Endometrial microvascular endothelial cells (primary cell): ENCODE measurements around the gene SPTBN4. TPM values are rescaled to one million over a fixed set of nuclear protein-coding genes. Genes with fewer than 3 reads are reported as not detected.

ENCODE experiments used
- in situ Hi-C: cut with HindIII; loops from 2 replicates; pipeline ENCODE4 v1.10.0; 2017; ENCODE audit warnings: low sequenced_read_pairs, low pct_unique_long_range_greater_than_20kb; ENCODE audit errors: inconsistent ontology term
- total RNA-seq: library from RNA; depleted of rRNA; stranded (reverse); fragments of >200 nt; gene quantifications from one replicate; pipeline ENCODE4 v1.2.3, GENCODE V29; 2015; ENCODE audit errors: inconsistent ontology term

SPTBN4 gene
- total RNA-seq, 1 donor from 2014 or later = not detected

DNA sequence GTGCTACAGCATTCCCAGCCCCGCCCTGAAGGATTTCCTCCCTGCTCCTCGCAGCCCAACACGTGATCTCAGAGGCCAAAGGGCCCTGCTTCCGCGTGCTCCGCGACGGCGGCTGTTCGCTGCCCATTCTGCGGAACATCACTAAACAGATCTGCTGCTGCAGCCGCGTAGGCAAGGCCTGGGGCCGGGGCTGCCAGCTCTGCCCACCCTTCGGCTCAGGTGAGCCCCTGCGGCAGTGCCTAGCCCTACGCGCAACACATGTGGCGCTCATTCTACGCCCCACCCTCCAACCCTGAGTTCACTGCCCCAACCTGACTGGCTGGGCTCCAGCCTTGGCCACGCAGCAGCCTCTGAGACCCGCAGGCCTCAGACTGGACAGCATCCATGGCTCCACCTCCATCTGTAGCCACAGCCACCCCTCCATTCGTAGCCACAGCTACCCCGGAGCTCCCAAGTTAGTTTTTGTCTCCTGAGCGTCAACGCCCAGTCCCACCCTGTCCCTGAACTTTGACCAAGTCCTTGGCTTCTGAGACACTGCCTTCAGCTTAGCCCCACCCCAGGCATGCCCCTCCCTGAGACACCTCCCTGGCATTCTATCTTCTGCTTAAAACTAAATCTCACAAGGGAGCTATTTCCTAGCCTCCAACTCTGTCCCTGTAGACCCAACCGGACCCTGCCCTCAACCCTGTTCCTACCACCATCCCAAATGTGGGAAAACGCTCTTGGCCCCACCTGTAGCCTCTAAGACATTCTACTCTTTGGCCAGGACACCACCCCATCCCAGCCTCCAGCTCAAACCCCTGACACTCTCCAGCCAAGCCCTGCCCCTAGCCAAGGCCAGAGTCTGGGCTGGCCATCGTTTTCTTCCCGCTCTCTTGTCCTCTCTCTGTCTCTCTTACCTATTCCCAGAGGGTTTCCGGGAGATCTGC, 140.8 kb downstream of the SPTBN4 start:
- in situ Hi-C loops = no loop called here

DNA sequence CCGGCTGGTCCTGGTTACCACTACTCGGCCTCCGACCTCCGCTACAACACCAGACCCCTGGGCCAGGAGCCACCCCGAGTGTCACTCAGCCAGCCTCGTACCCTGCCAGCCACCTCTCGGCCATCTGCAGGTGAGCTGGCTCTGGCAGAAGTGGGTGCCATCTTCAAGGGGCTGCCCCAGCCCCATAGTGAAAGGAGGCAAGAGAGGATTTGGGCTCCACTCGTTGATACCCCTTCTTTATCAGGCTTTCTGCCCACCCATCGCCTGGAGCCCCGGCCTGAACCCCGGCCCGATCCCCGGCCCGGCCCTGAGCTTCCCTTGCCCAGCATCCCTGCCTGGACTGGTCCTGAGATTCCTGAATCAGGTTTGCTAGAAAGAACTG, 141.4 kb downstream of the SPTBN4 start:
- in situ Hi-C loops = no loop called here

DNA sequence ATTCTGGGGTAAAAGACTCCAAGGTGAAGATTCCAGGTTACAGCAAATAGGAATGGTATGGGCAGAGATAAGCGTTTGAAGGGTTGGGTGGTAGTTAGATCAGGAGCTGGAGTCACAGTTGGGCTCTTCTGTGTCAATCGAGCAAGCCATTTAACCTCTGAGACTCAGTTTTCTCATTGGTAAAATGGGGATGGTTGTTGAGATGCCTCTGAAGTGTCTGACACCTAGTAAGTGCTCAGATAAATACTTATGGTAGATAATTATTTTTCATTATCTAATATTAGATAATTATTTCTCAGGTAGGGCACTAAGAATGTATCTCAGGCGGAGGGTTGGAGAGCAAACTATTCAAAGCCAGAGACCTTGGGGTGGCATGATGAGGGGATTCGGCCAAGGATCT, 142.2 kb downstream of the SPTBN4 start:
- in situ Hi-C loops = no loop called here

DNA sequence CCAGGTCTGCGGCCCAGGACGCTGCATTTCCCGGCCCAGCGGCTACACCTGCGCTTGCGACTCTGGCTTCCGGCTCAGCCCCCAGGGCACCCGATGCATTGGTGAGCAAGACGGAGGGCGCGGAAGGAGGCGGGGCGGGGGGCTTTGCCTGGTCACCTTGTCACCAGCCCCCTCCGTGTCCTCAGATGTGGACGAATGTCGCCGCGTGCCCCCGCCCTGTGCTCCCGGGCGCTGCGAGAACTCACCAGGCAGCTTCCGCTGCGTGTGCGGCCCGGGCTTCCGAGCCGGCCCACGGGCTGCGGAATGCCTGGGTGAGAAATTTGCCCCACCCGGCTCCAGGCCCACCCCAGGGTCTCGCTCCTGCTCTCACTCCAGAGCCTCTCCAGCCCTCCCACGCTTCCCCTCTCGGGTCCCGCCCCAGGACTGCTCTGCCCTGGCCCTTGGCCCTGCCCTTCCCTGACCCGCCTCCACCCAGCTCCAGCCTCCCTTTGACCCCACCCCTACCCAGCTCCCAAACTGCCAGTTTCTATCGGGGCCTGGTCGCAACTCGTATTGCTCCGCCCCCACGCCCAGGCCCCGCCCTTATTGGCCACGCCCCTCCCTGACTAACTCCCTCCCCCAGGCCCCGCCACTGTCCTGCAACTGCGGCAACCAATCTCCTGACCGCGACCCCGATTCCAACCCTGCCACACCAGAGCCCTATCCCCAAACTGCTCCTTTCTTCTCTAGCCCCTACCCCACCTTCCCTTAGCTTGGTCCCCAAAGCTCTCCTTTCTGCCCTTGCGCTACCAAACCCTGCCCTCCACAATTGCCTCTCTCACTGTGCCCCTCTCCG, 143.0 kb downstream of the SPTBN4 start:
- in situ Hi-C loops = no loop called here

DNA sequence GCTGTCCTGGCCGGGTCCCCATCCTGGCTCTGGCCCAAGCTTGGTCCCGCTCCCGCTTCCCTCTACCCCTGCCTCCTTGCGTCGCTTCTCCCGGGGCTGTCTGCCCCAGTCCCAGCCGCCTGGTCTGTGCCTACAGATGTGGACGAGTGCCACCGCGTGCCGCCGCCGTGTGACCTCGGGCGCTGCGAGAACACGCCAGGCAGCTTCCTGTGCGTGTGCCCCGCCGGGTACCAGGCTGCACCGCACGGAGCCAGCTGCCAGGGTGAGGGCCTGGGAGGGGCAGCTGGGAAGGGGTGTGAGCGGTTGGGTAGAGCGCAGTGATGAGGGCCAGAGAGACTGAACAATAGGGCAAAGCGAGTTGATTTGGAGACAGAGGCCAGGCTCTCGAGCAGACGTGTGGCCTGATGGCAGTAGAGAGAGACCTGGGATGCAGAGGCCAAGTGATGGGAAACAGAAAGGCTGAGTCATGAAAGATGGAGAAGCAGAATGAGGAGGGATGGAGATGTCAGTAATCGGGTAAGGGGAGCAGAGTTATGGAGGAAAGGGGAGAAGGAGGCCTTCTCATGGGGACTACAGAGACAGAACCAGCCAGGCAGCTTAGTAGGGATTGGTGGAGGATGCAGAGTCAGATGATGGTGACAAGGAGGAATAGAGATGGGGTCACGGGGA, 143.7 kb downstream of the SPTBN4 start:
- in situ Hi-C loops = no loop called here

DNA sequence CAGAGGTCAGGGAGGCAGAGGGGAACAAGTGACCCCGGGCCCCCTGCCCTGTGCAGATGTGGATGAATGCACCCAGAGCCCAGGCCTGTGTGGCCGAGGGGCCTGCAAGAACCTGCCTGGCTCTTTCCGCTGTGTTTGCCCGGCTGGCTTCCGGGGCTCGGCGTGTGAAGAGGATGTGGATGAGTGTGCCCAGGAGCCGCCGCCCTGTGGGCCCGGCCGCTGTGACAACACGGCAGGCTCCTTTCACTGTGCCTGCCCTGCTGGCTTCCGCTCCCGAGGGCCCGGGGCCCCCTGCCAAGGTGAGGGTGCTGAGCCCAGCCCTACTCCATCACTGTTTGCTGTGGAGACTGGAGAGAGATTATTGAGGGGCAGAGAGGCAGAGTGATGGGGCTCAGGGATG, 144.3 kb downstream of the SPTBN4 start:
- in situ Hi-C loops = no loop called here

DNA sequence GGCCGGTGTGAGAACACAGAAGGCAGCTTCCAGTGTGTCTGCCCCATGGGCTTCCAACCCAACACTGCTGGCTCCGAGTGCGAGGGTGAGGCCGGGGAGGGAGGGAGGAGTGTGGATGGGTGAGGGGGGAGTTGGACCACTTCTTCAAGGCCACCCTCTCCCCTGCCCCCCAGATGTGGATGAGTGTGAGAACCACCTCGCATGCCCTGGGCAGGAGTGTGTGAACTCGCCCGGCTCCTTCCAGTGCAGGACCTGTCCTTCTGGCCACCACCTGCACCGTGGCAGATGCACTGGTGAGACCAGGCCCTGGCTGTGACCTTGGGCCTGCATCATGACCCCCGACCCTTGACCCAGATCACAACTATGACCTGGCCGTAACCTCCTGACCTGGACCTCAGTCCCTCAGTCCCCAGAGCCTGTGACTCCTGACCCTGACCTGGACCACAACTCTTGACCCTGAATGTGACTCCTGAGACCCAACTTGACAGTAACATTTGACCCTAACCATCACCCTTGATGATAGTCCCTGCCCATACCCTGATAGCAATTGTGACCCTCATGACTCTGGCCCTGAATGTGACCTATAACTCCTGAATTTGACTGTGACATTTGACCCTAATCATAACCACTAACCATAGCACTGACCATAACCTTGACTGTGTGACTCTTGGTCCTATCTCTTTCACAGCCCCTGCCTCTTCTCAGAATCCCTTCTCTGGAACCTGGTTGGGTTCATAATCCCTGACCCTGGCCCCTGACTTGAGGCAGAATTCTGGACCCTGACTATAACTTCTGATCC, 145.3 kb downstream of the SPTBN4 start:
- in situ Hi-C loops = no loop called here

DNA sequence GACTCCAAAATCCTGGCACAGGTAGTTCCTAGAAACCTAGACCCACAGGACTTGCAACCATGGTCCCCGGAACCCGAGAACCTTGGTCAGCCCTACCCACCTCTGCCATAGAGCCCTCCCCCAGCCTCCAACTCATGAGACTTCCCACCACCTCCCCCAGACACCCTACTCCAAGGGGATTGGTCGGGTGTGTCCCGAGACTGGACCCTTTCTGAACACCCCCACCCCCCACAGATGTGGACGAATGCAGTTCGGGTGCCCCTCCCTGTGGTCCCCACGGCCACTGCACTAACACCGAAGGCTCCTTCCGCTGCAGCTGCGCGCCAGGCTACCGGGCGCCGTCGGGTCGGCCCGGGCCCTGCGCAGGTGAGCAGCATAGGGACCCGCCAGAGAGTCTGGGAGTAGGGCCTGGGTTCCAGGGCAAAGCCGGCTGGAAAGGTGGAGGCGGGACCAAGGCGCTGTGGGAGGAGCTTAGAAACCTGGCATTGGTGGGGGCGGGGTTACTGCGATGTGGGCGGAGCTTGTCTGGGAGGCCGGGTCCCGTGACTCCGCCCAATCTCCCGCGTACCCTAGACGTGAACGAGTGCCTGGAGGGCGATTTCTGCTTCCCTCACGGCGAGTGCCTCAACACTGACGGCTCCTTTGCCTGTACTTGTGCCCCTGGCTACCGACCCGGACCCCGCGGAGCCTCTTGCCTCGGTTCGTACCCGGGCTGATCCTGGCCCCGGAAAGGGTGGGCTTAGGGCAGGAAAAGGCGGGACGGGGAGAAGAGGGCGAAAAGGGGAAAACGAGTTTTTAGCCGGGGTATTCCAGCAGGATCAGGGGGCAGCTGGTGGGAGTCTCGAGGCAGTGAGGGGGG, 146.3 kb downstream of the SPTBN4 start:
- in situ Hi-C loops = no loop called here

DNA sequence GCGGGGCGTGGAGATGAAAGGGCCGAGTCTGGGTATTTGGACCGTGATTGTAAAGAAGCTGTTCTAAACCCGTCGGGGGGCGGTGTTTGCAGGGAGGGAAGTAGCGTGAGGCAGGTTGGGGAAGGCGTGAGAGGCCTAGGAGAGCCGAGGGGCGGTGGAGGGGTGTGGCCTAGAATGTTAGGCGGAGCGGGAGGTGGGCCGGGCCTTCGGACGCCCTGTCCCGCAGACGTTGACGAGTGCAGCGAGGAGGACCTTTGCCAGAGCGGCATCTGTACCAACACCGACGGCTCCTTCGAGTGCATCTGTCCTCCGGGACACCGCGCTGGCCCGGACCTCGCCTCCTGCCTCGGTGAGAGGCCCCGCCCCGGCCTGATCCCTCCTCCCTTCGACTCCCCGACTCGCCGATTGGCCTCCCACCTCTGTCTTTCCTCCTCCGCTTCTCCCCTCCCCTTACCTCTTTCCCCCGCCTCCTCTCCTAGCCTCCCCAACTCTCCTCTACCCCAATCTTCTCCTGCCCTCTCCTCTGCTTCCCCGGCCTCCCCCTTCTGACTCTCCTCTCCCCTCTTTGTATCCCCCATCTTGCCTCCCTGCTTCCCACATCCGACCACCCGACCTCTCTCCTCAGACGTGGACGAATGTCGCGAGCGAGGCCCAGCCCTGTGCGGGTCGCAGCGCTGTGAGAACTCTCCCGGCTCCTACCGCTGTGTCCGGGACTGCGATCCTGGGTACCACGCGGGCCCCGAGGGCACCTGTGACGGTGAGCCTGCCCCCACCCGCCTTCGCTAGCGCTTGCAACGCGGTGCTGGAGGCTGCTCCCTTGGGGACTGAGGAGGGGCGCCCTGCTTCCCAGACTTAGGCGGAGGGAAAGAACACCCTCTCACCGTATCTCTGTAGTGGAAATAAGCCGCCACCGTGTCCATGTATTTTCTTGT, 147.2 kb downstream of the SPTBN4 start:
- in situ Hi-C loops = no loop called here

DNA sequence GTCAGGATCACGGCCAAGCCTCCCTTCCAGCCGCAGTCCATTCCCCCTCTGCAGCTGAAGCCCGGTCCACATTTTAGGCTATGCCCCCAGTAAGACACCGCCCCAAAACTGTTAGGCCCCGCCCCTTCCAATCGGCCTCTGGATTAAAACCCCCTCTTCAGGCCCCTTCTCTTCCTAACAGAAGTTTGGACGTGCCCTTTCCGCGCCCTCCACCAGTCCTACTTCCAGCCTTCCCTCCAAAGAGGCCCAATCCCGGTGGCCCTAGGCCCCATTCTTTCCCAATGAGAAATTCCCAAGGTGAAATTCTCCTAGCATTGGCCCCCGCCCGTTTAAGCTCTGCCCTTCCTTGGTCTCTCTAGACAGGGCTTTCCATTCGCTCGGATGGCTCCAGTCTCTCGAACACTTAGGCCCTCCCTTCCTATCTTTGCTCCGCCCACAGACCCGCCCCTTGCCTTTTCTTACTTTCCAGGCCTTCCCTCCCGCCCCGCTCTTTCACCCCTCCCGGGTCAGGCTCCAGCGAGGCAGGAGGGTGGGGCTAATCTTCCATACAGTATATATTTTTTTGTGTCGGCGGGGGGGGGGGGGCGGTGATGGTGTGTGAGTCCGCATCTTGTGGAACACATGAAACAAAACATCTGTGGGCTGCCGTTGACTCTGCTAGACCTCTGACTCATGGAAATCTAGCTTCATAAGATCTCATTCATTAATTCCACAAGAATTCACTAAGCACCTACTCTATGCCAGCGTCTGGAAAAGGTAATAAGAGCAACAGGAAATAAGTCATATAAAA, 148.0 kb downstream of the SPTBN4 start:
- in situ Hi-C loops = no loop called here

DNA sequence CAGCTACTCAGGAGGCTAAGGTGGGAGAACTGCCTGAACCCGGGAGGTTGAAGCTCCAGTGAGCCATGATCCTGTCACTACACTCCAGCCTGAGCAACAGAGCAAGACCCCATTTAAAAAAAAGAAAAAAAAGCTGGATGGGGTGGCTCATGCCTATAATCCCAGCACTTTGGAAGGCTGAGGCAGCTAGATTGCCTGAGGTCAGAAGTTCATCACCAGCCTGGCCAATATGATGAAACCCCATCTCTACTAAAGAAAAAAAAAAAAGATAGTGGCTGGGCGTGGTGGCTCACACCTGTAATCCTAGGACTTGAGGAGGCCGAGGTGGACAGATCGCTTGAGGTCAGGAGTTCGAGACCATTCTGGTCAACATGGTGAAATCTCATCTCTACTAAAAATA, 149.4 kb downstream of the SPTBN4 start:
- in situ Hi-C loops = no loop called here

DNA sequence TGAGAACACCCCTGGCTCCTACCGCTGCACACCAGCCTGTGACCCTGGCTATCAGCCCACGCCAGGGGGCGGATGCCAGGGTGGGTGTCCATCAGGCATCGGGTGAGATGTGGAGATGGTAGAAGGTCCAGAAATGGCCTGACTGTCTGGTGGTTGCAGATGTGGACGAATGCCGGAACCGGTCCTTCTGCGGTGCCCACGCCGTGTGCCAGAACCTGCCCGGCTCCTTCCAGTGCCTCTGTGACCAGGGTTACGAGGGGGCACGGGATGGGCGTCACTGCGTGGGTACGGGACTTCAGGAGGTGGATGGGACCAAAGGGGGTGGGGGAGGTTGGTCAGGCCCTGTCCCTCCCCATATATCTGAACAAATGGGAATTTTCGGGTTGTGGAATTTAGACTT, 150.1 kb downstream of the SPTBN4 start:
- in situ Hi-C loops = no loop called here

DNA sequence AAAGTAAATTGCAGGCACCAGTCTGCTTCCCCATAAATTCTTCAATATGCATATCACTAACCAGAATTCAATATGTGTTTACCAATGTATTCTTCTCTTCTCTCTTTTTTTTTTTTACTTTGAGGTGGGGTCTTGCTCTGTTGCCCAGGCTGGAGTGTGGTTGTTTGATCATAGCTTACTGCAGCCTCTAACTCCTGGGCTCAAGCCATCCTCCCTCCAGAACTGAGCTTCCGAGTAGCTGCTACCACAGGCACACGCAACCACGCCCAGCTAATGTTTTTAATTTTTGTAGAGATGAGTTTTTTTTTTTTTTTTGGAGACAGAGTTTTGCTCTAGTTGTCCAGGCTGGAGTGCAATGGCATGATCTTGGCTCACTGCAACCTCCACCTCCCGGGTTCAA, 151.2 kb downstream of the SPTBN4 start:
- in situ Hi-C loops = no loop called here

DNA sequence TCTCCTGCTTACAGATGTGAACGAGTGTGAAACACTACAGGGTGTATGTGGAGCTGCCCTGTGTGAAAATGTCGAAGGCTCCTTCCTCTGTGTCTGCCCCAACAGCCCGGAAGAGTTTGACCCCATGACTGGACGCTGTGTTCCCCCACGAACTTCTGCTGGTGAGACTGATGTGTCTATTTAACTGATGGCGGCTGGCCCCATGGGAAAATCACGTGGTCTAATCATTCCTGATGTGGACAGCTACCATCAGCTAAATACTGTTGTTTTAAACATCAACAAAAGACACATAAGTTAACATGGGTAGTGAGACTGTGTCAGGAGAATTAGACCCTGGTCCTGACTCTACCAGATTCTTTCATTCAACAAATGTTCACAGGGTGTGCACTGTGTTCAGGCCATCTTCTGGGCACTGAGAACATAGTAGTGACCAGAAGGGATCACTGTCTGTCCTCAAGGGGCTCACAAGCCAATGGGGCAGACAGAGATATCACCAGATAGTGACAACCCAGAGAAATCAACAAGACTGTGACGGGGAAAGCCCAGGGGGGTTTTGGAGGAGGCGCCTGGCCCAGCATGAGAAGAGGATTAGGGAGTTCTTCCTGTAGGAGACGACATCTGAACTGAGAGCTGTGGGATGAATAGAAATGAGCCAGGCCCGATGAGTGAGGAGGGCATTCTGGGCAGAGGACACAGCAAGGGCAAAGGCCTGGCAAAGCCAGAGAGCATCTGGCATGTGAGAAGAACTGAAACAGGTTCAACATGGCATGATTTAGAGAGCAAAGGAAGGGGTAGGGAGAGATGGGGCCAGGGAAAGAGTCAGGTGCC, 152.7 kb downstream of the SPTBN4 start:
- in situ Hi-C loops = no loop called here

DNA sequence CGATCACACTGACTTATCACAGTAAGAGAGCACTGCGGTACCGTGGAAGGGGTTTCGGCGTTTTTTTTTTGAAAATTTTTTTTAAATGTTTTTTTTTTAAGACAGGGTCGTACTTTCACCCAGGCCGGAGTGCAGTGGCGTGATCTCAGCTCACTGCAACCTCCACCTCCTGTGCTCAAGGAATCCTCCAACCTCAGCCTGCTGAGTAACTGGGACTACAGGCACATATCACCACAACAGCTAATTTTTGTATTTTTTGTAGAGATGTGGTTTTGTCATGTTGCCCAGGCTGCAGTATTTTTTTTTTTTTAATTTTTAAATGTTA, 153.3 kb downstream of the SPTBN4 start:
- in situ Hi-C loops = no loop called here

DNA sequence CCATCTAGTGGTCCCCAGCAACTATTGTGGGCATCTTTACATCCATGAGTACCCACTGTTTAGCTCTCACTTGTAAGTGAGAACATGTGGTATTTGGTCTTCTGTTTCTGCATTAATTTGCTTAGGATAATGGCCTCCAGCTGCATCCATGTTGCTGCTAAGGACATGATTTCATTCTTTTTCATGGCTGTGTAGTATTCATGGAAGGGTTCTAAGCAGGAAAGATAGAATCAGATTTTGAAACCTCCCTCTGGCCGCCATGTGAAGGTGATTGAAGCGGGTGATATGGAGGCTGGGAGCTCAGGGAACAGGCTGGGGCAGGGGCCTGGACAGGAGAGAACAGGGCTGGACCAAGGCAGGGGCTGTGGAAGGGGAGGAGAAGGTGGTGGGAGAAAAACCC, 154.5 kb downstream of the SPTBN4 start:
- in situ Hi-C loops = no loop called here
